Gastroesophageal sphincter (tissue), 4 donors: ENCODE results near the gene ITPK1. TPM values are rescaled to one million over a fixed set of nuclear protein-coding genes. Genes with fewer than 3 reads are reported as not detected.

Experiments used
- ATAC-seq: fragments of 150-250 bp; one replicate; pipeline ENCODE4 v1.9.1; 2016; ENCODE audit warnings: mild to moderate bottlenecking, moderate library complexity
- H3K27ac ChIP-seq, 4 donors: fragments of 200-600 bp; sonication (generic) in 3 of 4; 1 replicate in 3 of 4; 2 replicates in 1 of 4; pipeline ENCODE4 v1.5.1; 2016 to 2019
- H3K27me3 ChIP-seq: fragments of 200-600 bp; sonication (generic); one replicate; pipeline ENCODE4 v1.5.1; 2019
- H3K36me3 ChIP-seq, 2 donors: fragments of 200-600 bp; sonication (generic); one replicate each; pipeline ENCODE4 v1.5.1; 2019; ENCODE audit warnings: control low read depth in 1 of 2
- H3K4me1 ChIP-seq, 3 donors: fragments of 200-600 bp; sonication (generic); 1 replicate in 2 of 3; 2 replicates in 1 of 3; pipeline ENCODE4 v1.5.1; 2016 to 2019; ENCODE audit warnings: control low read depth in 2 of 3
- H3K4me3 ChIP-seq, 2 donors: fragments of 200-600 bp; sonication (generic); one replicate each; pipeline ENCODE4 v1.5.1; 2019; ENCODE audit warnings: mild to moderate bottlenecking in 1 of 2, moderate library complexity in 1 of 2
- H3K9me3 ChIP-seq, 3 donors: fragments of 200-600 bp; sonication (generic); one replicate each; pipeline ENCODE4 v1.5.1; 2017 to 2019; ENCODE audit warnings: control low read depth in 2 of 3
- EP300 ChIP-seq: sonication (generic); formaldehyde crosslinking; IDR thresholded peaks from one replicate; pipeline ENCODE4 v1.6.1; 2017; ENCODE audit warnings: antibody characterized with exemption, mild to moderate bottlenecking
- POLR2A ChIP-seq, 2 donors: fragments of 450-650 bp; IDR thresholded peaks; one replicate each; pipeline ENCODE4 v1.6.1; 2017; ENCODE audit warnings: antibody characterized with exemption in 2 of 2, mild to moderate bottlenecking in 2 of 2, moderate library complexity in 1 of 2
- POLR2AphosphoS5 ChIP-seq: sonication (generic); formaldehyde crosslinking; IDR thresholded peaks from one replicate; pipeline ENCODE4 v1.6.1; 2017; ENCODE audit warnings: antibody characterized with exemption
- WGBS, 2 donors: methylation state at CpG; one replicate each; pipeline ENCODE4 v1.1.5; 2018; ENCODE audit warnings: low coverage in 1 of 2; 5-methylcytosine and 5-hydroxymethylcytosine counted together
- total RNA-seq, 4 donors: library from RNA; depleted of rRNA; stranded (reverse); fragments of >200 nt; gene quantifications; one replicate each; pipeline ENCODE4 v1.1.0, GENCODE V29; 2016
- TF ChIP-seq, protein P1 (sequence below), 4 experiments: fragments of 200-600 bp in 2 of 4; fragments of 450-650 bp in 2 of 4; sonication (generic) in 1 of 4; IDR thresholded peaks; one replicate each; pipeline ENCODE4 v1.5.1; 2017 to 2019; ENCODE audit warnings: antibody characterized with exemption in 4 of 4, mild to moderate bottlenecking in 2 of 4, moderate library complexity in 2 of 4

The ITPK1 gene
- total RNA-seq, 4 donors from 2014 or later = 68.8 to 201 (median 134) TPM

DNA sequence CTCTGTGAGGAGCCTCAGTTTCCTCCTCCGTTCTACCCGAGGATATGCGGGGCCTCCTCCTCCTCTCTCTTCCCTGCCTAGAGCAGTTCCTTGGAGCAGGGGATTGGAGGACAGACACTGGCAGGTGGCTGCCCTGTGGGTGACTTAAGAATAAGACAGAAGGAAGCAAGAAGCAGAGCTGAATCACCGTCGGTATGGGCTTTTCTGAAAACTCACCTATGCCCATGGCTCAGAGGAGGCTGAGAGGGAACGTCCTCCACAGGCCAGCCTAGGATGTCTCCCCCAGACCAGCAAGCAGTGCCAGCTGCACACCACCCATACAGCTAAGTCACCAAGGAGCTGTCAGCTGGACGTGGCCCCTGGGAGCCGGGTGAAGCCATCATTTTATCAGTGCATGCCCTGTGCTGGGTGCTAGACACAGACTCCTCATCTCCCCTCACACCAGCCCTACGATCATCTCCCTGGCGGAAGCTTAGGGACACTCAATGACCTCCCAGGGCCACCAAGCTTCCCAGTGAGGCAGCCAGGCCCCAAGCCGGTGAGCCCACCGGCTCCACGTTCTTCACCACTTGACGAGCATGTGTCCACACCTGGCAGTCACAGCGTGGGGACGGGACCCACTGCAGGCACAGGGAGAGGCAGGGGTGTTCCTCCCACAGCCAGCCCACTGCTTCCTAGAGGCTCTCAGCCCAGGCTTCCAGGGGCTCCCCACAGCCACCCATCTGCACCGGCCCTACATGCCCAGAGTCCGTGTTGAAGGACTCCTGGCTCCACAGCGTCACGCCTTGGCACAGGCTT, 21.4 kb downstream of the ITPK1 start:
- H3K4me1 ChIP-seq = peaks cover 0 to 100% (median 51%) of the 10 kb centered on the region in 3 donors
- TF ChIP-seq EP300 (no peak), POLR2AphosphoS5 (no peak), POLR2A (IDR thresholded peaks at IDR 0.05) (no peak)
- TF ChIP-seq, protein P1, sequence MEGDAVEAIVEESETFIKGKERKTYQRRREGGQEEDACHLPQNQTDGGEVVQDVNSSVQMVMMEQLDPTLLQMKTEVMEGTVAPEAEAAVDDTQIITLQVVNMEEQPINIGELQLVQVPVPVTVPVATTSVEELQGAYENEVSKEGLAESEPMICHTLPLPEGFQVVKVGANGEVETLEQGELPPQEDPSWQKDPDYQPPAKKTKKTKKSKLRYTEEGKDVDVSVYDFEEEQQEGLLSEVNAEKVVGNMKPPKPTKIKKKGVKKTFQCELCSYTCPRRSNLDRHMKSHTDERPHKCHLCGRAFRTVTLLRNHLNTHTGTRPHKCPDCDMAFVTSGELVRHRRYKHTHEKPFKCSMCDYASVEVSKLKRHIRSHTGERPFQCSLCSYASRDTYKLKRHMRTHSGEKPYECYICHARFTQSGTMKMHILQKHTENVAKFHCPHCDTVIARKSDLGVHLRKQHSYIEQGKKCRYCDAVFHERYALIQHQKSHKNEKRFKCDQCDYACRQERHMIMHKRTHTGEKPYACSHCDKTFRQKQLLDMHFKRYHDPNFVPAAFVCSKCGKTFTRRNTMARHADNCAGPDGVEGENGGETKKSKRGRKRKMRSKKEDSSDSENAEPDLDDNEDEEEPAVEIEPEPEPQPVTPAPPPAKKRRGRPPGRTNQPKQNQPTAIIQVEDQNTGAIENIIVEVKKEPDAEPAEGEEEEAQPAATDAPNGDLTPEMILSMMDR (IDR thresholded peaks at IDR 0.05) = no peak
- H3K4me3 ChIP-seq = no peak overlapping the region
- H3K27me3 ChIP-seq = no peaks in the 10 kb centered on the region
- ATAC-seq = no peak
- peak overlapping the region in 3 of 4 donors; percentile 64 to 77 (median 76) for H3K27ac ChIP-seq
- no peaks in the 10 kb centered on the region for H3K9me3 ChIP-seq
- WGBS, 2 donors = 40 to 86% methylated on average over 1 to 8 of the region's 20 CpGs
- no peaks in the 10 kb centered on the region for H3K36me3 ChIP-seq

DNA sequence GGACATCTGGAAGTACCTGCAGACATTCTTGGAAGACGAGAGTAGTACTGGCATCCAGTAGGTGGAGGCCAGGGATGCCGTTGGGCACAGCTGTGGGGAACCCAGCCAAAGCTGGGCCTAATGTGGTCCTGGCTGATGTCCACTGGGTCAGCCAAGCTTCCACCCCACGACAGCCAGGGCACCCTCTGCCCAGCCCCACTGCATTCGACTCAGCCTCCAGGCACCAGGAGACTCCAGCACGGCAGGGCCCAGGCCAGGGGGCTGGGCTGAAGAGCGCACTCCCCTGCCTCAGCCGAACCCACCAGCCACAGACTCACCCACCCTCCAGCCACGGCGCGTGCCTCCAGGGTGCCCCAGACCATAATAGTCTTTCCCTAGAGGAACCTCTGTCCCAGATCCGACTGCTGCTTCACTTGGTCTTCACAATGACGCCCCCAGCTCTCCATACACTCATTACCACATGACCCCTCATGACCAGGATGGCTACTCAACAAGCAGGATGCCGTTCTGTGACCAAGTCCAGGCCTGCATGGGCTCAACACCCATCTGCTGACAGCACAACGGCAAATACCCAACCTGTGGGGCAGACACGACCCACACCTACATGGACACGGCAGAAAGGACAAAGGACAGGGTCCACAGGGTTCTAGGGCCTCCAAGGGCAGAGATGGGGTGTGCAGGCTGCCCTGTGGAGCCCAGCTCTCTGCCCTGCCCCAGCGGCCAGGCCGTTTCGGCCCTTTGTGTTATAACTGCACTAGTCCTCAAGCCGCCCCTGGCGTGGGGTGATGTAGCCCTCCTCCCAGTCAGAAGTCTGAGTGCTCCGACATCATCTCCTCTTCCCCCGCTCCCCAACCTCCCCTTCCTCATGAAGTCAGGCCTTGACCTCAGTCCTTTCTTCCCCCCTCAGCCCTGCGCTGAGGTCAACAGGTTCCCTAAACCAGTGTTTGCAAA, 22.8 kb downstream of the ITPK1 start:
- Histone ChIP-seq H3K36me3 (no peaks in the 10 kb centered on the region), H3K4me3 (no peak overlapping the region), H3K27ac (peak overlapping the region in 3 of 4 donors; percentile 64 to 77 (median 76)), H3K4me1 (peaks cover 0 to 95% (median 47%) of the 10 kb centered on the region in 3 donors), H3K27me3 (no peaks in the 10 kb centered on the region), H3K9me3 (no peaks in the 10 kb centered on the region)
- TF ChIP-seq POLR2AphosphoS5 = no peak
- TF ChIP-seq EP300 = no peak
- TF ChIP-seq, protein P1 (IDR thresholded peaks at IDR 0.05) = no peak
- TF ChIP-seq POLR2A (IDR thresholded peaks at IDR 0.05) = no peak
- 82 to 84% methylated on average over 7 to 11 of the region's 24 CpGs for WGBS, 2 donors
- ATAC-seq = no peak

GRCh38 chr14:93091666-93092065, 24.1 kb downstream of the ITPK1 start:
- ATAC-seq = no peak
- peaks cover 0 to 95% (median 42%) of the 10 kb centered on the region in 3 donors for H3K4me1 ChIP-seq

DNA sequence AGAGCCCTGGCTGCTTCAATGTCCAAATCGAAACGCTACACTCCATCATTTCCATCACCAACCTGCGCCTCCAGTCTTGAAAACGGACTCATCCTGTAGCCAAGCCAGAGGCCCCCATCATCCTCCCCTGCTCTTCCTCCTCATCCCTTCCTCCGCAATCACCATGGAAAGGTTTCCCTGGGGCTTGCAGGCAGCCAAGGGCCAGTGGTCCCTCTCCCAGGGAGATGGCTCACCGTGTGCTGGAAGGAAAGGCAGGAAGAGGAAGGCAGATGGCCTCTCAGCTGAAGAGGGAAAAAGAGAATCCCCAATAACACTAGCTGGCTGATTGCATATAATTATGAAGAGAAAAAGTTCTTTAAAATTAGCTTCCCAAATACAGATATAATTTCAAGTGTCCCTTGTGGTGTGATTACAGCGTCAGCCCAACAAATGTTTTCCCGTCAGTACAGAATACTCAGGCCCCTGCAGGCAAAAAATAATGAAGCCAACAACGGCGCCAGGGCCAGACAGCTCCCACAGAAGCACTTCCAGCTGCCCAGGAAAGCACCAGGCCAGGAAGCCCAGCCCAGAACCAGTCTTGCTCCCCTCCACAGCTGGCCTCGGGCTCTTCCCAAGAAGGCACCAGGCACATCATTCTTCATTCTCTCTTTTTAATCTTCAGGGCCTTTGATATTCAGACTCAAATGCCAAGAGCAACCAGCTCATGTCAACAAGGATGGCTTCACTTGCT, 24.7 kb downstream of the ITPK1 start:
- WGBS, 2 donors = 55 to 66% methylated on average over 8 to 9 of the region's 11 CpGs
- H3K9me3 ChIP-seq = no peaks in the 10 kb centered on the region
- TF ChIP-seq POLR2A (IDR thresholded peaks at IDR 0.05) (no peak), EP300 (no peak), POLR2AphosphoS5 (peak; percentile 28)
- TF ChIP-seq, protein P1 (IDR thresholded peaks at IDR 0.05) = no peak
- ATAC-seq = peak; percentile 39
- H3K27me3 ChIP-seq = no peaks in the 10 kb centered on the region
- H3K4me3 ChIP-seq = no peak overlapping the region
- H3K36me3 ChIP-seq = no peaks in the 10 kb centered on the region
- peak overlapping the region in 3 of 4 donors; percentile 64 to 77 (median 76) for H3K27ac ChIP-seq
- H3K4me1 ChIP-seq = peaks cover 0 to 95% (median 47%) of the 10 kb centered on the region in 3 donors

More at GRCh38 chr14:93091666-93092065, 24.1 kb downstream of the ITPK1 start:
- TF ChIP-seq, protein P1 (IDR thresholded peaks at IDR 0.05) = no peak
- TF ChIP-seq POLR2AphosphoS5 = no peak
- TF ChIP-seq EP300 = no peak
- no peak for TF ChIP-seq POLR2A (IDR thresholded peaks at IDR 0.05)
- no CpG with 5 or more reads among the region's 8 CpGs for WGBS, 2 donors
- Histone ChIP-seq H3K27ac (peak overlapping the region in 3 of 4 donors; percentile 64 to 77 (median 76)), H3K36me3 (no peaks in the 10 kb centered on the region), H3K4me3 (no peak overlapping the region), H3K27me3 (no peaks in the 10 kb centered on the region), H3K9me3 (no peaks in the 10 kb centered on the region)
